Endothelial cell (in vitro differentiated cells): ENCODE data around the gene CCDC175. TPM values are rescaled to one million over a fixed set of nuclear protein-coding genes. Genes with fewer than 3 reads are reported as not detected.

Experiments
- DNase-seq: peaks from one replicate; pipeline ENCODE4 v3.0.0; 2021; ENCODE audit warnings: low spot score
- H3K27ac Mint-ChIP-seq: one replicate; pipeline ENCODE4 v1.8.0; 2021; ENCODE audit warnings: mixed read lengths, inconsistent platforms; ENCODE audit not compliant: unreplicated experiment
- H3K27me3 Mint-ChIP-seq: one replicate; pipeline ENCODE4 v1.8.0; 2021; ENCODE audit warnings: mild to moderate bottlenecking, moderate library complexity, mixed read lengths, inconsistent platforms; ENCODE audit not compliant: unreplicated experiment
- H3K36me3 Mint-ChIP-seq: one replicate; pipeline ENCODE4 v1.8.0; 2021; ENCODE audit warnings: mild to moderate bottlenecking, low read depth, mixed read lengths, inconsistent platforms; ENCODE audit not compliant: unreplicated experiment
- H3K4me1 Mint-ChIP-seq: one replicate; pipeline ENCODE4 v1.8.0; 2021; ENCODE audit warnings: mild to moderate bottlenecking, mixed read lengths, inconsistent platforms; ENCODE audit not compliant: unreplicated experiment
- H3K4me3 Mint-ChIP-seq: one replicate; pipeline ENCODE4 v1.8.0; 2021; ENCODE audit warnings: mild to moderate bottlenecking, mixed read lengths, inconsistent platforms; ENCODE audit not compliant: unreplicated experiment
- H3K9me3 Mint-ChIP-seq: one replicate; pipeline ENCODE4 v1.8.0; 2021; ENCODE audit warnings: mixed read lengths, inconsistent platforms; ENCODE audit not compliant: unreplicated experiment
- total RNA-seq: library from RNA; stranded (reverse); fragmentation: NEBNext Ultra II Directional; extraction: Animal tissue kit (Norgen Biotek cat#: 25700); gene quantifications from one replicate; pipeline ENCODE4 v1.2.1, GENCODE V29; 2021; ENCODE audit not compliant: unreplicated experiment
- TF ChIP-seq, protein P1 (sequence below): fragments of 200-600 bp; sonication (generic); IDR thresholded peaks from one replicate; pipeline ENCODE4 v1.5.0; 2021; ENCODE audit warnings: antibody characterized with exemption; ENCODE audit not compliant: unreplicated experiment

CCDC175 gene
- total RNA-seq, 1 donor from 2014 or later: not detected

DNA sequence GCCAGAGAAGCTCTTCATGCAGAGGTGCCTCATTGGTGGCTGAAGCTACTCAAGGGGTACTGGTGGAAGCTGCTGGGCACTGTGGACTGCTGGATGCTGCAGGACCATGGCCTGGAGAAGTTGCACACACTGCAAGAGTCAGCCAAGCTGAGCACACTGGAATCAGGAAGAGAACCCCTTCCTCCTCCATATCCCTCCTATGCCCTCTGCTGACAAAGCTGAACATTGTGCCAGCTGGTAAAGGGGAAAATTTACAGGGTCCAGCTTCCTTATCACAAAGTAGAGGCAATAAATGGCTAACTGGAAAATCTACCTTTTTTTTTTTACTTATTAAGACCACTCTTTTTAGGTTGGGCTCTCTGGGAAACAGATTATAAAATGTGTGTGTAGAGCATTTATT is 6.5 kb downstream of the CCDC175 start:
- Mint-ChIP-seq H3K36me3 (no peaks in the 10 kb centered on the region), H3K4me3 (no peak overlapping the region), H3K27ac (no peak overlapping the region), H3K27me3 (no peaks in the 10 kb centered on the region), H3K9me3 (no peaks in the 10 kb centered on the region), H3K4me1 (peaks cover 1% of the 10 kb centered on the region)
- no peak for DNase-seq
- TF ChIP-seq, protein P1, sequence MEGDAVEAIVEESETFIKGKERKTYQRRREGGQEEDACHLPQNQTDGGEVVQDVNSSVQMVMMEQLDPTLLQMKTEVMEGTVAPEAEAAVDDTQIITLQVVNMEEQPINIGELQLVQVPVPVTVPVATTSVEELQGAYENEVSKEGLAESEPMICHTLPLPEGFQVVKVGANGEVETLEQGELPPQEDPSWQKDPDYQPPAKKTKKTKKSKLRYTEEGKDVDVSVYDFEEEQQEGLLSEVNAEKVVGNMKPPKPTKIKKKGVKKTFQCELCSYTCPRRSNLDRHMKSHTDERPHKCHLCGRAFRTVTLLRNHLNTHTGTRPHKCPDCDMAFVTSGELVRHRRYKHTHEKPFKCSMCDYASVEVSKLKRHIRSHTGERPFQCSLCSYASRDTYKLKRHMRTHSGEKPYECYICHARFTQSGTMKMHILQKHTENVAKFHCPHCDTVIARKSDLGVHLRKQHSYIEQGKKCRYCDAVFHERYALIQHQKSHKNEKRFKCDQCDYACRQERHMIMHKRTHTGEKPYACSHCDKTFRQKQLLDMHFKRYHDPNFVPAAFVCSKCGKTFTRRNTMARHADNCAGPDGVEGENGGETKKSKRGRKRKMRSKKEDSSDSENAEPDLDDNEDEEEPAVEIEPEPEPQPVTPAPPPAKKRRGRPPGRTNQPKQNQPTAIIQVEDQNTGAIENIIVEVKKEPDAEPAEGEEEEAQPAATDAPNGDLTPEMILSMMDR: no peak

DNA sequence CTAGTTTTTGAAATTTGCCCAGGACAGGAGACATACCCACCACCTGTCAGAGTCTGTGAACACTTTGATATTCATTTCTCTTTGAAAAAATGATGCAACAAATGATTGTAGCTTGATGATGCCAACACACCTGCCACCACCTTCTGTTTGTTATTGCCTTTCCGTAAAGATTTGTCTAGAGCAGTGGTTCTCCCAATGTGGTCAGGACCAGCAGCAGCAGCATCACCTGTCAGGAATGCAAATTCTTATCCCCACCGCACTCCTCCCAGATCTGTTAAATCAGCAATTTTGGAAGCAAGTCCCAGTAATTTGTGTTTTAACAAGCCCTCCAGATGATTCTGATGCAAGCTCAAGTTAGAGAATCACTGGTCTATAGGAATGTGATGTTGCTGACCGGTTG is 9.9 kb downstream of the CCDC175 start:
- Mint-ChIP-seq H3K27me3 (no peaks in the 10 kb centered on the region), H3K4me1 (peaks cover 12% of the 10 kb centered on the region), H3K9me3 (no peaks in the 10 kb centered on the region), H3K27ac (no peak overlapping the region), H3K4me3 (no peak overlapping the region), H3K36me3 (no peaks in the 10 kb centered on the region)
- TF ChIP-seq, protein P1: no peak
- no peak for DNase-seq

DNA sequence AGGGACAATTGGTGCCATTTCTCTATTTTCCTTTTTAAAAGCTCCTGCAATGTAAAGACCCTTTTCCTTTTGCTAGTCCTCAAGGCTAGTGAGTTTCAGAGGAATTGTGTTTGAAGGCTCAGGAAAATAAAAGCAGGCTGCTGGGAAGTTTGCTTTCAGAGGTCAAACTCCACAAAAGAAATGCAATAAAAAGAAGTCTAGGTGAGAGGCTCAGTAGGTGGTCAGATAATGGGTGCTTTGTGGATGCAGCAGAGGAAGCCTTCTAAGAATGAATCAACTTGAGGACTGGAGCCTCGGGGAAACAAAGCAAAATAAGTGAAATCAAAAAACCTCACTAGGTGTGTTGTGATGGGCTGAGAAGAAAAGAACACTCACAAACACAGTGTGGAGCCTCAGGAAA is 10.3 kb downstream of the CCDC175 start:
- Mint-ChIP-seq H3K9me3 (no peaks in the 10 kb centered on the region), H3K27ac (no peak overlapping the region)
- TF ChIP-seq, protein P1: no peak

DNA sequence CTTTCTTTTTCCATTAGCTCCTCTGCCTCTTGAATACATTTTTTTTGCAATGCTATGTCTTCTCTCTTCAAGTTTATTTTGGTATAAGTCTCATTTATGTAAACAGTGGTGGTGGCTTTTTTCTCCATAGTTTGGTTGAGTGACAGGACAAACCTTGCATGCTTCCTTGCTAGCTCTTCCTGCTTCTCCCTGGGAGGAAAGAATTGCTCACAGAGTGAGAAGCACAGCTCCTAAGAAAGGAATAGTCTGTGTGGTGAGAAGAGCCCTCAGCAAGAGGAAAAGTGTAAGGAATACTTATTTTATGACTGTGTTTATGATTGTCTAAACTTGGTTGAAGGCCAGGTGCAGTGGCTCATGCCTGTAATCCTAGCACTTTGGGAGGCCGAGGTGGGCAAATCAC is 11.5 kb downstream of the CCDC175 start:
- H3K4me1 Mint-ChIP-seq: peaks cover 12% of the 10 kb centered on the region
- TF ChIP-seq, protein P1: no peak
- DNase-seq: no peak
- no peak overlapping the region for H3K4me3 Mint-ChIP-seq
- H3K9me3 Mint-ChIP-seq: no peaks in the 10 kb centered on the region
- H3K36me3 Mint-ChIP-seq: no peaks in the 10 kb centered on the region
- H3K27ac Mint-ChIP-seq: no peak overlapping the region
- peaks cover 2% of the 10 kb centered on the region for H3K27me3 Mint-ChIP-seq

More for the DNA sequence above, 10.3 kb downstream of the CCDC175 start:
- Mint-ChIP-seq H3K4me3 (no peak overlapping the region), H3K36me3 (no peaks in the 10 kb centered on the region), H3K27me3 (no peaks in the 10 kb centered on the region), H3K4me1 (peaks cover 12% of the 10 kb centered on the region)
- DNase-seq: no peak

DNA sequence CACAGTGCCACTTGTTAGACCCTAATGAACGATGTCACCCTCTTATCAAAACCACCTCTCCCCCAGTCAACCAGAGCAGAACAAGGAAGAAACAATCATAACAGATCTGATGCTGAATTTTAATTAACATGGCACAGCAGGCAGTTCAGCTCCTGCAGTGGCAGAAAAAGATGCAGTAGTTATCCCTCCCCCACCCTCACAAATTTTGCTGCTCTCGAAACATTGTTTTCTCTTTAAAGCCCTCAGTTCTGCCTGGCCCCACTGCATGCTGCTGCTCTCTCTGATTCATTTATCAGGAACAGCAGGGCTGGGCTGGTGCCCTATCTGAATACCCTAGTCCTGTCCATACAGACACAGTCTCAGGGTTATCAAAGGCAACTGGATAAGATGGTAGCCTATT is 12.2 kb downstream of the CCDC175 start:
- no peak overlapping the region for H3K4me3 Mint-ChIP-seq

More for the DNA sequence above, 12.2 kb downstream of the CCDC175 start:
- Mint-ChIP-seq H3K27ac (no peak overlapping the region), H3K36me3 (no peaks in the 10 kb centered on the region), H3K4me1 (peaks cover 12% of the 10 kb centered on the region), H3K9me3 (no peaks in the 10 kb centered on the region), H3K27me3 (peaks cover 2% of the 10 kb centered on the region)
- no peak for DNase-seq
- TF ChIP-seq, protein P1: no peak
